ENCODE results near the gene UBALD1. TPM values are rescaled to one million over a fixed set of nuclear protein-coding genes. Genes with fewer than 3 reads are reported as not detected.
A peak's percentile ranks its signal among the peaks of the same experiment; 100 is the strongest.

UBALD1 gene
- total and polyA plus RNA-seq, 10 of the 15 experiments (the other 5 are each of a cell fraction or from before 2014, with no cell fraction given), result 0.05 to 32.7 (median 5.1) TPM

DNA sequence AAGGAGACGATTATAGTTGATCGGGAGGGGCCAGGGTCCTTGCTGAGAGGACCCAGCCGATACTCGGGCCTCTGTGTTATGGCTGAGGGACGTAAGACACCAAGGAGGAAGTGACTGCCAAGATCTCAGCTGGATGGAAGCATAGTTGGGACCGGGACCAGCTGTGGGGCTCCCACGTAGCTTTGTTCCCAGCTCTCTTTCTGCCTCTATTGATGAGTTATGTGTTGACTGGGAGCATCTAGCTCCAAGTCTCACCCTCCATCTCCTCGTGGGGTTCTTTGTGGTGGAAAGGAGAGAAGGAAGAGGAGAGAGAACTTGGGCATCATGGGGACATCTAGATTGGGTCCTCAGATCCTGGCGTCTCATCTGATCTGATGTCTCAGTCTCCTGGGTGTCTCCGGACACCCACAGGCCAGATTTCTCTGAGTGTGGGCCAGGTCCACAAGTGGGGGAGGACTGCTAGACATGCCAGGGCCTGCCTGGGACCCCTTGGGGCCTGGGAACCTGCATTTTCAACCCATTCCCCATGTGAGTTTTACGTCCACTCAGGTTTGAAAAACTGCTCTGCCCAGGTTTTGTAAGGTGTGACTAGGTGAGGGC lies 11.0 kb upstream of the UBALD1 start:
- Histone ChIP-seq H3K9me3 (replicated peaks; ENCODE audit: control insufficient read depth, insufficient read depth, low read length) (no peaks in the 10 kb centered on the region; the same call in 2 of the 3 replicates), H3K4me1 (ENCODE audit: control insufficient read depth, insufficient read depth, low read length) (peaks cover 16% of the 10 kb centered on the region), H2AFZ (ENCODE audit: control insufficient read depth, low read depth, low read length) (peak overlapping the region; percentile 5; the same call in 1 of the 2 replicates), H3K79me2 (ENCODE audit: control insufficient read depth, insufficient read depth, low read length) (peaks cover 45% of the 10 kb centered on the region), H3K9ac (ENCODE audit: control insufficient read depth, insufficient read depth, low read length) (peak overlapping the region; percentile 86), H3K27ac (ENCODE audit: control insufficient read depth, insufficient read depth) (peak overlapping the region; percentile 97), H3K4me2 (ENCODE audit: control insufficient read depth, insufficient read depth) (peak overlapping the region; percentile 93), H3K36me3 (ENCODE audit: control insufficient read depth in 2 of 2, insufficient read depth in 2 of 2, low read length in 1 of 2) (0 out of 4 replicates have a peak, but pooled peaks cover 0 to 2% of the 10 kb centered on the region in 2 experiments), H3K27me3 (replicated peaks in 1 of 2; ENCODE audit: control insufficient read depth in 2 of 2, insufficient read depth in 2 of 2, low read length in 1 of 2) (no peaks in the 10 kb centered on the region), H4K20me1 (ENCODE audit: control insufficient read depth, insufficient read depth) (no peaks in the 10 kb centered on the region), H3K4me3 (peak overlapping the region; percentile 86)
- WGBS (ENCODE audit: insufficient coverage, insufficient replicate concordance, low lambda C conversion rate, missing lambda C conversion rate), result 6% methylated on average over 11 of the region's 11 CpGs
- in situ Hi-C loops (cut with MboI) (no loop called here), intact Hi-C loops (cut with micrococcal nuclease; ENCODE audit: unreplicated experiment) (no loop called here)
- ChIA-PET SMC1A (ENCODE audit: uncharacterized antibody, unreplicated experiment) (interaction anchor here (2.5 to 4.1 kb wide), 2 partner anchors 9 to 118 kb away, joined by 9 to 15 read pairs; no protein-coding TSS in a partner anchor), CTCF (interaction anchor here (0.7 to 4.0 kb wide), 9 partner anchors 9 to 372 kb away, joined by 3 to 43 read pairs (median 6); partner anchors contain the start of gene DNAAF8), RAD21 (ENCODE audit: unreplicated experiment) (interaction anchor here (0.6 to 3.4 kb wide), 4 partner anchors 9 to 210 kb away, joined by 3 to 24 read pairs (median 13); no protein-coding TSS in a partner anchor), POLR2A (interaction anchor here (0.5 to 2.7 kb wide), 8 partner anchors 9 to 152 kb away, joined by 3 to 25 read pairs (median 4); partner anchors contain the start of genes ANKS3 and DNAAF8)
- DNase-seq (ENCODE audit: low read depth, low spot score) (no peak), FAIRE-seq (peak; percentile 57), ATAC-seq (no peak)
- TF ChIP-seq WRNIP1 (IDR thresholded peaks at IDR 0.05; ENCODE audit: borderline replicate concordance, low read depth, low read length) (0 out of 2 replicates have a peak, but pooled peaks have one; percentile 38), SPI1 (IDR thresholded peaks at IDR 0.05; ENCODE audit: borderline replicate concordance, insufficient read depth, low read depth, low read length) (peak; percentile 54; the same call in 1 of the 2 replicates), SP1 (IDR thresholded peaks at IDR 0.05; ENCODE audit: low read depth, low read length) (peak; percentile 5), IKZF2 (IDR thresholded peaks at IDR 0.05) (peak in 1 of 2 experiments; percentile 23; a peak in 1 of 4 replicates), TBL1XR1 (IDR thresholded peaks at IDR 0.05; ENCODE audit: low read depth, low read length) (no peak), KLF5 (IDR thresholded peaks at IDR 0.05; ENCODE audit: partially characterized antibody) (no peak), POLR2AphosphoS5 (IDR thresholded peaks at IDR 0.05; ENCODE audit: low read length) (0 out of 2 replicates have a peak, but pooled peaks have one; percentile 26), HDGF (IDR thresholded peaks at IDR 0.05) (0 out of 2 replicates have a peak, but pooled peaks have one; percentile 44), MTA2 (IDR thresholded peaks at IDR 0.05; ENCODE audit: low read depth) (0 out of 2 replicates have a peak, but pooled peaks have one; percentile 22)
- TF ChIP-seq, protein P1, sequence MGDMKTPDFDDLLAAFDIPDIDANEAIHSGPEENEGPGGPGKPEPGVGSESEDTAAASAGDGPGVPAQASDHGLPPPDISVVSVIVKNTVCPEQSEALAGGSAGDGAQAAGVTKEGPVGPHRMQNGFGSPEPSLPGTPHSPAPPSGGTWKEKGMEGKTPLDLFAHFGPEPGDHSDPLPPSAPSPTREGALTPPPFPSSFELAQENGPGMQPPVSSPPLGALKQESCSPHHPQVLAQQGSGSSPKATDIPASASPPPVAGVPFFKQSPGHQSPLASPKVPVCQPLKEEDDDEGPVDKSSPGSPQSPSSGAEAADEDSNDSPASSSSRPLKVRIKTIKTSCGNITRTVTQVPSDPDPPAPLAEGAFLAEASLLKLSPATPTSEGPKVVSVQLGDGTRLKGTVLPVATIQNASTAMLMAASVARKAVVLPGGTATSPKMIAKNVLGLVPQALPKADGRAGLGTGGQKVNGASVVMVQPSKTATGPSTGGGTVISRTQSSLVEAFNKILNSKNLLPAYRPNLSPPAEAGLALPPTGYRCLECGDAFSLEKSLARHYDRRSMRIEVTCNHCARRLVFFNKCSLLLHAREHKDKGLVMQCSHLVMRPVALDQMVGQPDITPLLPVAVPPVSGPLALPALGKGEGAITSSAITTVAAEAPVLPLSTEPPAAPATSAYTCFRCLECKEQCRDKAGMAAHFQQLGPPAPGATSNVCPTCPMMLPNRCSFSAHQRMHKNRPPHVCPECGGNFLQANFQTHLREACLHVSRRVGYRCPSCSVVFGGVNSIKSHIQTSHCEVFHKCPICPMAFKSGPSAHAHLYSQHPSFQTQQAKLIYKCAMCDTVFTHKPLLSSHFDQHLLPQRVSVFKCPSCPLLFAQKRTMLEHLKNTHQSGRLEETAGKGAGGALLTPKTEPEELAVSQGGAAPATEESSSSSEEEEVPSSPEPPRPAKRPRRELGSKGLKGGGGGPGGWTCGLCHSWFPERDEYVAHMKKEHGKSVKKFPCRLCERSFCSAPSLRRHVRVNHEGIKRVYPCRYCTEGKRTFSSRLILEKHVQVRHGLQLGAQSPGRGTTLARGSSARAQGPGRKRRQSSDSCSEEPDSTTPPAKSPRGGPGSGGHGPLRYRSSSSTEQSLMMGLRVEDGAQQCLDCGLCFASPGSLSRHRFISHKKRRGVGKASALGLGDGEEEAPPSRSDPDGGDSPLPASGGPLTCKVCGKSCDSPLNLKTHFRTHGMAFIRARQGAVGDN (IDR thresholded peaks at IDR 0.05), result 0 out of 2 replicates have a peak, but pooled peaks have one; percentile 0
- BruUV-seq (replicated peaks), result TSS peak; percentile 76

Measured in GM12878 (cell line).